Thoracic aorta (tissue), 2 donors: ENCODE measurements around the gene POLA1. TPM values are rescaled to one million over a fixed set of nuclear protein-coding genes. Genes with fewer than 3 reads are reported as not detected.

ENCODE experiments used
- ATAC-seq: fragments of 150-250 bp; one replicate; pipeline ENCODE4 v1.8.0; 2017; ENCODE audit warnings: low read depth; ENCODE audit not compliant: insufficient number of reproducible peaks, low FRiP score
- DNase-seq: peaks from one replicate; pipeline ENCODE4 v3.0.0-alpha.2; 2020; ENCODE audit warnings: low spot score
- H3K27ac ChIP-seq, 2 donors: fragments of 200-600 bp; sonication (generic); 1 replicate in 1 of 2; 2 replicates in 1 of 2; pipeline ENCODE4 v1.5.1; 2016; ENCODE audit warnings: mild to moderate bottlenecking in 2 of 2, moderate library complexity in 2 of 2
- H3K27me3 ChIP-seq: fragments of 200-600 bp; sonication (generic); replicated peaks from 2 replicates; pipeline ENCODE4 v1.6.0; 2016; ENCODE audit warnings: mild to moderate bottlenecking; ENCODE audit not compliant: insufficient read depth
- H3K36me3 ChIP-seq: fragments of 200-600 bp; sonication (generic); one replicate; pipeline ENCODE4 v1.5.1; 2016
- H3K4me1 ChIP-seq, 2 donors: fragments of 200-600 bp; sonication (generic); 1 replicate in 1 of 2; 2 replicates in 1 of 2; pipeline versions ENCODE4 v1.5.1 to v1.6.0; 2016; ENCODE audit warnings: low read depth in 2 of 2, mild to moderate bottlenecking in 1 of 2; ENCODE audit not compliant: control insufficient read depth in 1 of 2
- H3K4me3 ChIP-seq: fragments of 200-600 bp; sonication (generic); 2 replicates; pipeline ENCODE4 v1.5.1; 2016; ENCODE audit warnings: mild to moderate bottlenecking
- H3K9me3 ChIP-seq: fragments of 200-600 bp; sonication (generic); 2 replicates; pipeline ENCODE4 v1.5.1; 2016
- CTCF ChIP-seq: fragments of 200-600 bp; sonication (generic); IDR thresholded peaks from one replicate; pipeline ENCODE4 v1.5.1; 2019; ENCODE audit warnings: antibody characterized with exemption
- total RNA-seq, 2 donors: library from RNA; depleted of rRNA; stranded (reverse); fragments of >200 nt; gene quantifications; one replicate each; pipeline versions ENCODE4 v1.1.0 to v1.2.3, GENCODE V29; 2016

POLA1 gene
- total RNA-seq, 2 donors from 2014 or later: 11.6 to 20.6 TPM

- no peaks in the 10 kb centered on the region for H3K9me3 ChIP-seq
- H3K27me3 ChIP-seq: no peaks in the 10 kb centered on the region
- TF ChIP-seq CTCF: no peak
- H3K4me3 ChIP-seq: no peak overlapping the region
- no peak overlapping the region for H3K27ac ChIP-seq
- H3K4me1 ChIP-seq: no peaks in the 10 kb centered on the region
- no peaks in the 10 kb centered on the region for H3K36me3 ChIP-seq
- ATAC-seq (no peak), DNase-seq (no peak)
These were observed 34.1 kb upstream of the POLA1 start for GRCh38 chrX:24659646-24660045.

GRCh38 chrX:24661292-24661691 is 32.4 kb upstream of the POLA1 start:
- no peaks in the 10 kb centered on the region for H3K9me3 ChIP-seq
- ATAC-seq (no peak), DNase-seq (no peak)
- H3K27me3 ChIP-seq: no peaks in the 10 kb centered on the region
- no peaks in the 10 kb centered on the region for H3K36me3 ChIP-seq
- no peak overlapping the region for H3K27ac ChIP-seq
- no peak for TF ChIP-seq CTCF
- no peak overlapping the region for H3K4me3 ChIP-seq
- H3K4me1 ChIP-seq: no peaks in the 10 kb centered on the region

- no peak overlapping the region for H3K27ac ChIP-seq
- H3K9me3 ChIP-seq: no peaks in the 10 kb centered on the region
- no peaks in the 10 kb centered on the region for H3K4me1 ChIP-seq
- no peak overlapping the region for H3K4me3 ChIP-seq
- DNase-seq: no peak
- no peaks in the 10 kb centered on the region for H3K36me3 ChIP-seq
- no peak for TF ChIP-seq CTCF
- no peak for ATAC-seq
- no peaks in the 10 kb centered on the region for H3K27me3 ChIP-seq
These were observed 31.4 kb upstream of the POLA1 start for GRCh38 chrX:24662352-24662751.

GRCh38 chrX:24668111-24668510 is 25.6 kb upstream of the POLA1 start:
- ATAC-seq: no peak
- Histone ChIP-seq H3K27ac (no peak overlapping the region), H3K4me3 (no peak overlapping the region), H3K9me3 (no peaks in the 10 kb centered on the region), H3K36me3 (no peaks in the 10 kb centered on the region), H3K4me1 (no peaks in the 10 kb centered on the region), H3K27me3 (no peaks in the 10 kb centered on the region)
- TF ChIP-seq CTCF: no peak
- DNase-seq: no peak

- no peak for TF ChIP-seq CTCF
- H3K4me1 ChIP-seq: no peaks in the 10 kb centered on the region
- no peak for ATAC-seq
- no peaks in the 10 kb centered on the region for H3K9me3 ChIP-seq
- DNase-seq: no peak
- H3K4me3 ChIP-seq: no peak overlapping the region
- H3K27me3 ChIP-seq: no peaks in the 10 kb centered on the region
- no peak overlapping the region for H3K27ac ChIP-seq
- H3K36me3 ChIP-seq: no peaks in the 10 kb centered on the region
These were observed 21.0 kb upstream of the POLA1 start for GRCh38 chrX:24672701-24673190.
